Stimulated activated CD4-positive, alpha-beta T cell treated with anti-CD3 and anti-CD28 coated beads, Interleukin-1b, Interleukin-23, amount 100 ng/mL, for 24 hours (primary cell): ENCODE measurements around the gene TRAF2.
"Not testable (repeated sequence)": the region's sequence is repeated elsewhere in the genome, so short reads cannot be mapped to it uniquely, and the experiment has no call there.

Source experiments
- DNase-seq, 4 experiments: peaks; one replicate each; pipeline ENCODE4 v3.0.0-alpha.2; 2020; ENCODE audit warnings: low read depth in 4 of 4, low spot score in 1 of 4

Gene TRAF2

GRCh38 chr9:136857581-136858412, 28.5 kb upstream of the TRAF2 start:
- no peak for DNase-seq

- DNase-seq, result no peak
These were observed 27.9 kb upstream of the TRAF2 start for GRCh38 chr9:136858452-136858843.

GRCh38 chr9:136858844-136859757, 27.2 kb upstream of the TRAF2 start:
- DNase-seq, result no peak

GRCh38 chr9:136860529-136860928, 25.8 kb upstream of the TRAF2 start:
- no peak for DNase-seq

- DNase-seq, result no peak
These were observed 25.1 kb upstream of the TRAF2 start for GRCh38 chr9:136860933-136861873.

- no peak for DNase-seq
These were observed 24.4 kb upstream of the TRAF2 start for GRCh38 chr9:136861874-136862457.

- no peak for DNase-seq
These were observed 23.3 kb upstream of the TRAF2 start for GRCh38 chr9:136862849-136863622.

- no peak for DNase-seq
These were observed 22.6 kb upstream of the TRAF2 start for GRCh38 chr9:136863623-136864273.

GRCh38 chr9:136865041-136865767, 21.1 kb upstream of the TRAF2 start:
- DNase-seq, result no peak

- DNase-seq, result no peak
These were observed 20.6 kb upstream of the TRAF2 start for GRCh38 chr9:136865768-136866103.

GRCh38 chr9:136866898-136867421, 19.4 kb upstream of the TRAF2 start:
- not testable (repeated sequence) for DNase-seq

- no peak for DNase-seq
These were observed 18.8 kb upstream of the TRAF2 start for GRCh38 chr9:136867480-136867879.

- DNase-seq, result no peak
These were observed 18.4 kb upstream of the TRAF2 start for GRCh38 chr9:136867917-136868316.

GRCh38 chr9:136868644-136869043, 17.7 kb upstream of the TRAF2 start:
- no peak for DNase-seq

GRCh38 chr9:136869611-136870010, 16.7 kb upstream of the TRAF2 start:
- not testable (repeated sequence) for DNase-seq

- DNase-seq, result no peak
These were observed 11.2 kb upstream of the TRAF2 start for GRCh38 chr9:136875155-136875554.

- no peak for DNase-seq
These were observed 9.8 kb upstream of the TRAF2 start for GRCh38 chr9:136876476-136876875.

GRCh38 chr9:136880651-136881050, 5.7 kb upstream of the TRAF2 start:
- no peak for DNase-seq
